OCI-LY1 (cell line): Measurements from ENCODE around the gene ANKMY1.

Source experiments
- EZH2 ChIP-seq: fragments of 200-600 bp; sonication (generic), shearing (Covaris generic); IDR thresholded peaks from 2 replicates; pipeline ENCODE4 v1.8.0; 2017; ENCODE audit warnings: borderline replicate concordance, mixed run types, mild to moderate bottlenecking, antibody characterized with exemption, low read length, moderate library complexity, mixed read lengths
- TF ChIP-seq, protein P1 (sequence below): fragments of 200-600 bp; sonication (generic), shearing (Covaris generic); IDR thresholded peaks from 2 replicates; pipeline ENCODE4 v1.5.1; 2017; ENCODE audit warnings: mild to moderate bottlenecking, antibody characterized with exemption, low read length, moderate library complexity, mixed read lengths

DNA sequence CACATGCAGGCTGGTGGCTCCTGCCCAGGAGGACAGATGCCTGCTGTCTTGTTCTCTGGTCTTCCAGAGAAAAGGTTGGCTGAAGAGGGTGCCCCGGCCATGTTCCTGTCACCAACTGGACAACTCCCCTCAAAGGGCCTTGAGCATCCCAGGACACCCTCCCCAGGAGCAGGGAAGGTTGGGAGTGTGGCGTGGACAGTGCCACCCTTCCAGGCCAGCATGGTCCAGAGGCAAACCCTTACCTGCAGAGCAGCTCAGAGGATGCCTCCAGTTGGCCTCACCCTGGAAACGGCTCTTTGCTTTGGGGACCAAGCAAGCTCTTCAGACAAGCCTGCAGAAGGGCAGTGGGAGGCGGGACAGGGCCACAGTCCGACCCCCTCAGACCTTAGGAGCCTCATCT is 127.2 kb downstream of the ANKMY1 start:
- TF ChIP-seq, protein P1, sequence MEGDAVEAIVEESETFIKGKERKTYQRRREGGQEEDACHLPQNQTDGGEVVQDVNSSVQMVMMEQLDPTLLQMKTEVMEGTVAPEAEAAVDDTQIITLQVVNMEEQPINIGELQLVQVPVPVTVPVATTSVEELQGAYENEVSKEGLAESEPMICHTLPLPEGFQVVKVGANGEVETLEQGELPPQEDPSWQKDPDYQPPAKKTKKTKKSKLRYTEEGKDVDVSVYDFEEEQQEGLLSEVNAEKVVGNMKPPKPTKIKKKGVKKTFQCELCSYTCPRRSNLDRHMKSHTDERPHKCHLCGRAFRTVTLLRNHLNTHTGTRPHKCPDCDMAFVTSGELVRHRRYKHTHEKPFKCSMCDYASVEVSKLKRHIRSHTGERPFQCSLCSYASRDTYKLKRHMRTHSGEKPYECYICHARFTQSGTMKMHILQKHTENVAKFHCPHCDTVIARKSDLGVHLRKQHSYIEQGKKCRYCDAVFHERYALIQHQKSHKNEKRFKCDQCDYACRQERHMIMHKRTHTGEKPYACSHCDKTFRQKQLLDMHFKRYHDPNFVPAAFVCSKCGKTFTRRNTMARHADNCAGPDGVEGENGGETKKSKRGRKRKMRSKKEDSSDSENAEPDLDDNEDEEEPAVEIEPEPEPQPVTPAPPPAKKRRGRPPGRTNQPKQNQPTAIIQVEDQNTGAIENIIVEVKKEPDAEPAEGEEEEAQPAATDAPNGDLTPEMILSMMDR = no peak
- TF ChIP-seq EZH2 = no peak
